Neural progenitor cell (in vitro differentiated cells): Measurements from ENCODE around the gene ACACB.

Source experiments
- EZH2 ChIP-seq: fragments of 200-600 bp; sonication (generic); IDR thresholded peaks from 2 replicates; pipeline ENCODE4 v1.6.1; 2017; ENCODE audit warnings: antibody characterized with exemption, mild to moderate bottlenecking, moderate library complexity
- EZH2phosphoT487 ChIP-seq: fragments of 200-600 bp; sonication (generic); IDR thresholded peaks from 2 replicates; pipeline ENCODE4 v1.6.1; 2017; ENCODE audit warnings: antibody characterized with exemption
- TF ChIP-seq, protein P1 (sequence below): fragments of 200-600 bp; sonication (generic); IDR thresholded peaks from 2 replicates; pipeline ENCODE4 v1.5.1; 2017; ENCODE audit warnings: antibody characterized with exemption, mild to moderate bottlenecking

DNA sequence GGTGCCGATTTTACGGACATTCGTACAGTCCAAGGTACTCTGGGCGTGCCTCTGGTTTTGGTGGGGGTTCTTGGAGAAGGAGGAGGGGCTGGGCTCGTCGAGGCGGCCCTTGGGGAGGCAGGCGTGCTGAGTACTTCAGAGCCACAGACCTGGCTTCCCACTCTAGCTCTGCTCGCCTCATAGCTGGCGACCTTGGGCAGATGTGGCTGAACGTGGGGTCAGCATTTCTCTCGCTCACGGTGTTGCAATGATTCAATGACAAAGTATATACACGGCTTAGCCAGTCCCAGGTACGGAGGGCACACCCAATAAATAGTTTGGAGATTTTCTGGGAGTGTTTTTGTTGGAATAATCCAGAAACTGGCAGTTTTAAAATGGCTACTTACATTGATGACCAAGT is 117.6 kb downstream of the ACACB start:
- TF ChIP-seq, protein P1, sequence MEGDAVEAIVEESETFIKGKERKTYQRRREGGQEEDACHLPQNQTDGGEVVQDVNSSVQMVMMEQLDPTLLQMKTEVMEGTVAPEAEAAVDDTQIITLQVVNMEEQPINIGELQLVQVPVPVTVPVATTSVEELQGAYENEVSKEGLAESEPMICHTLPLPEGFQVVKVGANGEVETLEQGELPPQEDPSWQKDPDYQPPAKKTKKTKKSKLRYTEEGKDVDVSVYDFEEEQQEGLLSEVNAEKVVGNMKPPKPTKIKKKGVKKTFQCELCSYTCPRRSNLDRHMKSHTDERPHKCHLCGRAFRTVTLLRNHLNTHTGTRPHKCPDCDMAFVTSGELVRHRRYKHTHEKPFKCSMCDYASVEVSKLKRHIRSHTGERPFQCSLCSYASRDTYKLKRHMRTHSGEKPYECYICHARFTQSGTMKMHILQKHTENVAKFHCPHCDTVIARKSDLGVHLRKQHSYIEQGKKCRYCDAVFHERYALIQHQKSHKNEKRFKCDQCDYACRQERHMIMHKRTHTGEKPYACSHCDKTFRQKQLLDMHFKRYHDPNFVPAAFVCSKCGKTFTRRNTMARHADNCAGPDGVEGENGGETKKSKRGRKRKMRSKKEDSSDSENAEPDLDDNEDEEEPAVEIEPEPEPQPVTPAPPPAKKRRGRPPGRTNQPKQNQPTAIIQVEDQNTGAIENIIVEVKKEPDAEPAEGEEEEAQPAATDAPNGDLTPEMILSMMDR = no peak
- no peak for TF ChIP-seq EZH2
- no peak for TF ChIP-seq EZH2phosphoT487
